ENCODE measurements around the gene CACNG6. TPM values are rescaled to one million over a fixed set of nuclear protein-coding genes. Genes with fewer than 3 reads are reported as not detected.

Gene CACNG6
- total RNA-seq, 1 experiment from 2014 or later = 0.43 TPM

GRCh38 chr19:54047616-54048015 is 56.2 kb downstream of the CACNG6 start:
- peaks cover 47% of the 10 kb centered on the region for H3K27me3 ChIP-seq
- no peaks in the 10 kb centered on the region for H3K9me3 ChIP-seq
- H3K4me3 ChIP-seq = no peak overlapping the region
- no peaks in the 10 kb centered on the region for H3K36me3 ChIP-seq
- DNase-seq = no peak

Other genes starting within 250 kb of the CACNG6 start
- gene NLRP12, start 167.3 kb upstream of the CACNG6 start, total RNA-seq (2014; rRNA removed; shearing (Covaris generic); ENCODE audit: low replicate concordance) = not detected in 2 replicates
- 8.3 and 18.7 TPM in 2 replicates for gene MYADM, start 123.8 kb upstream of the CACNG6 start, total RNA-seq (2014; rRNA removed; shearing (Covaris generic); ENCODE audit: low replicate concordance)
- not detected in 2 replicates for gene PRKCG, start 109.4 kb upstream of the CACNG6 start, total RNA-seq (2014; rRNA removed; shearing (Covaris generic); ENCODE audit: low replicate concordance)
- not detected in 2 replicates for gene CACNG7, start 82.4 kb upstream of the CACNG6 start, total RNA-seq (2014; rRNA removed; shearing (Covaris generic); ENCODE audit: low replicate concordance)
- 0.05 TPM in 1 of 2 replicates, not detected in the other for gene CACNG8, start 28.7 kb upstream of the CACNG6 start, total RNA-seq (2014; rRNA removed; shearing (Covaris generic); ENCODE audit: low replicate concordance)
- not detected in 2 replicates for gene VSTM1, start 72.3 kb downstream of the CACNG6 start, total RNA-seq (2014; rRNA removed; shearing (Covaris generic); ENCODE audit: low replicate concordance)
- gene TARM1, start 89.7 kb downstream of the CACNG6 start, total RNA-seq (2014; rRNA removed; shearing (Covaris generic); ENCODE audit: low replicate concordance) = not detected in 2 replicates
- gene OSCAR, start 109.2 kb downstream of the CACNG6 start, total RNA-seq (2014; rRNA removed; shearing (Covaris generic); ENCODE audit: low replicate concordance) = not detected in 2 replicates
- 4.8 and 23.1 TPM in 2 replicates for gene NDUFA3, start 111.2 kb downstream of the CACNG6 start, total RNA-seq (2014; rRNA removed; shearing (Covaris generic); ENCODE audit: low replicate concordance)
- 23.9 and 36.5 TPM in 2 replicates for gene TFPT, start 124.0 kb downstream of the CACNG6 start, total RNA-seq (2014; rRNA removed; shearing (Covaris generic); ENCODE audit: low replicate concordance)
- gene PRPF31, start 124.1 kb downstream of the CACNG6 start, total RNA-seq (2014; rRNA removed; shearing (Covaris generic); ENCODE audit: low replicate concordance) = 88.3 and 112 TPM in 2 replicates
- gene CNOT3, start 146.1 kb downstream of the CACNG6 start, total RNA-seq (2014; rRNA removed; shearing (Covaris generic); ENCODE audit: low replicate concordance) = 9.0 and 38.0 TPM in 2 replicates
- gene LENG1, start 168.1 kb downstream of the CACNG6 start, total RNA-seq (2014; rRNA removed; shearing (Covaris generic); ENCODE audit: low replicate concordance) = 11.1 and 18.2 TPM in 2 replicates
- not detected in 2 replicates for gene TMC4, start 181.5 kb downstream of the CACNG6 start, total RNA-seq (2014; rRNA removed; shearing (Covaris generic); ENCODE audit: low replicate concordance)
- gene MBOAT7, start 197.9 kb downstream of the CACNG6 start, total RNA-seq (2014; rRNA removed; shearing (Covaris generic); ENCODE audit: low replicate concordance) = 15.7 and 43.2 TPM in 2 replicates
- 68.7 and 103 TPM in 2 replicates for gene TSEN34, start 199.7 kb downstream of the CACNG6 start, total RNA-seq (2014; rRNA removed; shearing (Covaris generic); ENCODE audit: low replicate concordance)
- 3,013 and 3,637 TPM in 2 replicates for gene RPS9, start 209.2 kb downstream of the CACNG6 start, total RNA-seq (2014; rRNA removed; shearing (Covaris generic); ENCODE audit: low replicate concordance)
- not detected in 2 replicates for gene LILRB3, start 231.4 kb downstream of the CACNG6 start, total RNA-seq (2014; rRNA removed; shearing (Covaris generic); ENCODE audit: low replicate concordance)